ENCODE measurements around the gene PRKN.

GRCh38 chr6:162364488-162364887 lies 363.1 kb downstream of the PRKN start:
- TF ChIP-seq EZH2 (IDR thresholded peaks at IDR 0.05; ENCODE audit: borderline replicate concordance, low read depth, low read length, poor library complexity, severe bottlenecking) (no peak), CTCF (conservative IDR thresholded peaks at IDR 0.05; ENCODE audit: low read depth, low read length) (no peak)

Measured in A673 (cell line).